8988T (cell line): ENCODE data around the gene HS6ST3.
"Not testable (repeated sequence)": the region's sequence is repeated elsewhere in the genome, so short reads cannot be mapped to it uniquely, and the experiment has no call there.

ENCODE experiments used
- DNase-seq: peaks from one replicate; pipeline ENCODE4 v3.0.0; 2011

The HS6ST3 gene

GRCh38 chr13:96460609-96461008, 370.7 kb downstream of the HS6ST3 start:
- DNase-seq, result no peak

- DNase-seq, result no peak
These were observed 383.7 kb downstream of the HS6ST3 start for GRCh38 chr13:96473526-96474180.

GRCh38 chr13:96474181-96474557, 384.3 kb downstream of the HS6ST3 start:
- no peak for DNase-seq

- no peak for DNase-seq
These were observed 385.2 kb downstream of the HS6ST3 start for GRCh38 chr13:96475103-96475502.

GRCh38 chr13:96481482-96481881, 391.6 kb downstream of the HS6ST3 start:
- no peak for DNase-seq

GRCh38 chr13:96490496-96490989, 400.6 kb downstream of the HS6ST3 start:
- no peak for DNase-seq

- no peak for DNase-seq
These were observed 401.2 kb downstream of the HS6ST3 start for GRCh38 chr13:96491103-96491502.

GRCh38 chr13:96492766-96493165, 402.9 kb downstream of the HS6ST3 start:
- DNase-seq, result no peak

GRCh38 chr13:96499656-96500055, 409.7 kb downstream of the HS6ST3 start:
- no peak for DNase-seq

- no peak for DNase-seq
These were observed 411.0 kb downstream of the HS6ST3 start for GRCh38 chr13:96500953-96501352.

- no peak for DNase-seq
These were observed 413.6 kb downstream of the HS6ST3 start for GRCh38 chr13:96503481-96503880.

- no peak for DNase-seq
These were observed 421.7 kb downstream of the HS6ST3 start for GRCh38 chr13:96511587-96511986.

GRCh38 chr13:96519380-96519779, 429.5 kb downstream of the HS6ST3 start:
- no peak for DNase-seq

GRCh38 chr13:96524398-96525020, 434.6 kb downstream of the HS6ST3 start:
- DNase-seq, result not testable (repeated sequence)

- DNase-seq, result no peak
These were observed 435.8 kb downstream of the HS6ST3 start for GRCh38 chr13:96525715-96526114.

GRCh38 chr13:96527497-96527896, 437.6 kb downstream of the HS6ST3 start:
- DNase-seq, result no peak

GRCh38 chr13:96532804-96533203, 442.9 kb downstream of the HS6ST3 start:
- DNase-seq, result no peak

- DNase-seq, result no peak
These were observed 443.5 kb downstream of the HS6ST3 start for GRCh38 chr13:96533408-96533807.

GRCh38 chr13:96539791-96540190, 449.9 kb downstream of the HS6ST3 start:
- no peak for DNase-seq

- DNase-seq, result no peak
These were observed 450.8 kb downstream of the HS6ST3 start for GRCh38 chr13:96540670-96541069.

- no peak for DNase-seq
These were observed 453.1 kb downstream of the HS6ST3 start for GRCh38 chr13:96542986-96543385.

GRCh38 chr13:96544957-96545356, 455.1 kb downstream of the HS6ST3 start:
- no peak for DNase-seq

- DNase-seq, result no peak
These were observed 456.6 kb downstream of the HS6ST3 start for GRCh38 chr13:96546463-96546862.

GRCh38 chr13:96551546-96551945, 461.6 kb downstream of the HS6ST3 start:
- no peak for DNase-seq

GRCh38 chr13:96552559-96552958, 462.7 kb downstream of the HS6ST3 start:
- no peak for DNase-seq
